AG09319 (cell line): ENCODE data around the gene SLC22A31.

Experiments
- DNase-seq: peaks from one replicate; pipeline ENCODE4 v3.0.0-alpha.2; 2010; ENCODE audit warnings: low read depth; ENCODE audit errors: extremely low read depth
- TF ChIP-seq, protein P1 (sequence below): IDR thresholded peaks from 2 replicates; pipeline ENCODE4 v1.5.1; 2011; ENCODE audit warnings: low read depth, mild to moderate bottlenecking, inconsistent platforms, low read length, moderate library complexity

SLC22A31 gene

DNA sequence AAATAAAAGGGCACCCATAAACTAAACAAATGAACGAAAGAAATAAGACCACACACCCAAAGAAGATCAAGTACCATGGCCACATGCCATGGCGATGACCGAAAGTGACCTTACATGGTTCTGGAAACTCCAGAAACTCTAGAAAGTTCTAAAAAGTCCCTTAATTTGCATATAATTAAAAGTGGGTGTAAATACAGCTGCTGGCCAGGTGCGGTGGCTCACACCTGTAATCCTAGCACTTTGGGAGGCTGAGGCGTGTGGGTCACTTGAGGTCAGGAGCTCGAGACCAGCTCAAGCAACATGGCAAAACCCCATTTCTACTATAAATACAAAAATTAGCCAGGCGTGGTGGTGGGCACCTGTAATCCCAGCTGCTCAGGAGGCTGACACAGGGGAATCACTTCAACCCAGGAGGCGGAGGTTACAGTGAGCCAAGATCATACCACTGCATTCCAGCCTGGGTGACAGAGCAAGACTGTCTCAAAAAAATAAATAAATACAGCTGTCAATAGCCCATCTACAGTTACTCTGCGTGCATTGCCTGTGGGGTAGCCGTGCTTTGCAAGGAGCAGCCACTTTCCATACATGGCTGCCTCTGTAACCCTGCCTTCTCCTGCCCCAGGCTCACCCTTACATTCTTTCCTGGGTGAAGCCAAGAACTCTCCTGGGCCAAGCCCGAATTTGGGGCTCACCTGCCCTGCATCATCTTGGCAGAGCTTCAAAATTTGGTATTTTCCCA, 10.0 kb upstream of the SLC22A31 start:
- TF ChIP-seq, protein P1, sequence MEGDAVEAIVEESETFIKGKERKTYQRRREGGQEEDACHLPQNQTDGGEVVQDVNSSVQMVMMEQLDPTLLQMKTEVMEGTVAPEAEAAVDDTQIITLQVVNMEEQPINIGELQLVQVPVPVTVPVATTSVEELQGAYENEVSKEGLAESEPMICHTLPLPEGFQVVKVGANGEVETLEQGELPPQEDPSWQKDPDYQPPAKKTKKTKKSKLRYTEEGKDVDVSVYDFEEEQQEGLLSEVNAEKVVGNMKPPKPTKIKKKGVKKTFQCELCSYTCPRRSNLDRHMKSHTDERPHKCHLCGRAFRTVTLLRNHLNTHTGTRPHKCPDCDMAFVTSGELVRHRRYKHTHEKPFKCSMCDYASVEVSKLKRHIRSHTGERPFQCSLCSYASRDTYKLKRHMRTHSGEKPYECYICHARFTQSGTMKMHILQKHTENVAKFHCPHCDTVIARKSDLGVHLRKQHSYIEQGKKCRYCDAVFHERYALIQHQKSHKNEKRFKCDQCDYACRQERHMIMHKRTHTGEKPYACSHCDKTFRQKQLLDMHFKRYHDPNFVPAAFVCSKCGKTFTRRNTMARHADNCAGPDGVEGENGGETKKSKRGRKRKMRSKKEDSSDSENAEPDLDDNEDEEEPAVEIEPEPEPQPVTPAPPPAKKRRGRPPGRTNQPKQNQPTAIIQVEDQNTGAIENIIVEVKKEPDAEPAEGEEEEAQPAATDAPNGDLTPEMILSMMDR = no peak
- no peak for DNase-seq

DNA sequence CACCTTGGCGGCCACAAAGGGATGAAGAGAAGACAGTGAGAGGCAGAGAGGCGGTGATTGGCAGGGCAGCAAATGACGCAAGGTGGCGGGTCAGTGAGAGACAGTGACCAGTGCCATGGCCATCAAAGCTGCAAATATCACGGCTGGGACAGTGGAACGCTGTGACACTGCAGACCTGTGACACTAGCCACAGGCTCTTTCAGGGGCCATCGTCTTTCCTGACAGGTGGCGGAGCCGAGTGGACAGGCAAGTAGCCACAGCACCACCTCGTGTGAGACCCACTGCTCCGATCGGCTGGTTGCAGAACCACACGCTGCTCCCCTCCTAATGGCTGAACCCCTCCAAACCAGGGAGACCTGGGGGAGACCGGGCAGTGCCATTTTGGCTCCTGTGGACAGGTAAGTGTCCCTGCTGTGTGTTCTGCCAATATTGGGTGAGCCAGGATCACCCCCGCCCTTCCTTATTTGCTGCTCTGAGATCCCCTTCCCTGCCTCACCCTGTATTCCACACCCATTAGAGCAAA, 9.2 kb upstream of the SLC22A31 start:
- no peak for DNase-seq
- TF ChIP-seq, protein P1 = no peak

DNA sequence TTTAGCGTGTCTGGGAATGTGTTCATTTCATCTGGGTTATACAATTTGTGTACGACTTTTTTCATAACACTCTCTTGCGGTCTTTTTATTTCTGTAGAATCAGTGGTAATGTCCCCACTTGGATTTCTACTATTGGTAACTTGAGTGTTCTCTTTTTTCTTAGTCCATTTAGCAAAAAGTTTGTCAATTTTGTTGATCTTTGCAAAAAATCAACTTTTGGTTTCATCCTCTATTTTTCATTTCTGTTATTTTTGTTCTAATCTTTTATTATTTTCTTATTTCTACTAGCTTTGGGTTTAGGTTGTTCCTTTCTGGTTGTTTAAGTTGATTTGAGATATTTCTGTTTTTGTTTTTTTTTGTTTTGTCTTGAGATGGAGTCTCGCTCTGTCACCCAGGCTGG, 7.7 kb upstream of the SLC22A31 start:
- DNase-seq = no peak
- TF ChIP-seq, protein P1 = no peak

DNA sequence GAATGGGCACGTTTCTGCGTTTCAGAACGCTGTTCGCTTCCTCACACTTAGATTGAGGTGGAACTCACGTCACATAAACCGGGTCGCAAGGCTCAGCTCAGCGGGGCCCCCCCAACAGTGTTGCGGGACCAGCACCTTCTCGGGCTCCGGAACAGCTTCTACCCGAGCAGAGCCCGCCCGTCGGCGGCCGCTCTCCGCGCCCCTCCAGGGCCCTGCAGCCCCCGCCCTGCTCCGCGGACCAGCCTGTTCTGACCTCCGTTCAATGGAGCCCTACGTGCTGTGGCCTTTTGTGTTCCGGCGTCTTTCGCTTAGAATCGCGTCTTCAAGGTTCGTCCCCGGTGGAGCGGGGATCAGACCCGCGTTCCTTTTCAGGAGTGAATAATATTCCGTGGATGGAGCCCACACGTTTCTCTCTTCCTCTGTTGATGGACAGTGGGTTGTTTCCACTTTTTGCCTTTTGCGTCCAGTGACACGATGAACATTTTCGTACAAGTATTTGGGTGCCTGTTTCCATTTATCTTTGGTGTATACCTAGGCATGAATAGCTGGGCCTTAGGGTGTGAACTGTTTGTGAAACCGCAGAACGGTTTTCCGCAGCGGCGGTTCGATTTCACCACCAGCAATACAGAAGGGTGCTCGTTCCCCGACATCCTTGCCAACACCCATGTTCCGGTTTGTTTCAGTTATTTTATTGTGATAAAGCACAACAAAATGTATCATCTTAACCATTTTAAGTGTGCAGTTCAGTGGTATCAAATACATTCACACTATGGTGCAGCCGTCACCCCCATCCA, 2.3 kb upstream of the SLC22A31 start:
- TF ChIP-seq, protein P1 = no peak
- DNase-seq = no peak

DNA sequence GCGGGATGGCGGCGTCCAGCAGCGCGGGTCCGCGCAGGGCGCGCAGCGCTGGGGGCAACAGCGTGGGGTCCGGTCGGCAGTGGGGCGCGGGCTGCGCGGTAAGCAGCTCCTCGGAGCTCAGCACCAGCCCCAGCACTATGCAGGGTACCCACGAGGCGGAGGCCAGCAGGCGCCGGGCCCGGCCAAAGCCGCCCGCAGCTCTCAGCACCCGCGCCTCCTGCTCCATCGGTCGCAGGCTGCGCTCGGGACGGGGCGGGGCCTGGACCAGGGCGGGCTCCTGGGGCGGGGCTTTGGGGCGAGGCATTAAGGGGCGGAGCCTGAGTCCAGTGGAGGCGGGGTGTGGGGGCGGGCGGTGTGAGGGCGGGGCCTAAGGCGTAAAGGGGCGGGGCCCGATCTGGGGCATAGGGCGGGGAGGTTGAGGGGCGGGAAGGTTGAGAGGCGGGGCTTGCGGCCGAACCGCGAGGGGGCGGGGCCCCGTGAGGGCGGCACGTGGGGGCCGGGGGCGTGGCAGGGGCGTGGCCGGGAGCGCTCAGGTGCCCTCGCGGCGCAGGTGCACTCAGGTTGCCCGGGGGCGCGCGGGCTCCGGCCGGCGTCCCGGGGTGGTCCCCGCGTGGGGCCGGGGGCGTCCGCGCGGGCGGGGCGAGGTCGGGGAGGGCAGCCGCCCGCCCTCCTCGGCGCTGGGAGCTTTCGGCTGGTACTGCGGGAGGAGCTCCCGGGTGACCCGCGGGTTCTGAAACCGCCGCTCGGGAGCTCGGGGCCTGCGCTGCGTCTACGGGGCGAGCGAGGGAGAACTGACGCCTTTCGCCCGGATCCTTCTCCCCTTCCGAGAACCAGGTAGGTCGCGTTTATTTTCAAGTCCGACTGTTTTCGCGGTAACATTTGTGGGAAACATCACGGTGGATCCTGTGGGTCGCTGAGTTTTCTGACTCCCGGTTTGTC, 1.4 kb upstream of the SLC22A31 start:
- TF ChIP-seq, protein P1 = no peak
- no peak for DNase-seq

DNA sequence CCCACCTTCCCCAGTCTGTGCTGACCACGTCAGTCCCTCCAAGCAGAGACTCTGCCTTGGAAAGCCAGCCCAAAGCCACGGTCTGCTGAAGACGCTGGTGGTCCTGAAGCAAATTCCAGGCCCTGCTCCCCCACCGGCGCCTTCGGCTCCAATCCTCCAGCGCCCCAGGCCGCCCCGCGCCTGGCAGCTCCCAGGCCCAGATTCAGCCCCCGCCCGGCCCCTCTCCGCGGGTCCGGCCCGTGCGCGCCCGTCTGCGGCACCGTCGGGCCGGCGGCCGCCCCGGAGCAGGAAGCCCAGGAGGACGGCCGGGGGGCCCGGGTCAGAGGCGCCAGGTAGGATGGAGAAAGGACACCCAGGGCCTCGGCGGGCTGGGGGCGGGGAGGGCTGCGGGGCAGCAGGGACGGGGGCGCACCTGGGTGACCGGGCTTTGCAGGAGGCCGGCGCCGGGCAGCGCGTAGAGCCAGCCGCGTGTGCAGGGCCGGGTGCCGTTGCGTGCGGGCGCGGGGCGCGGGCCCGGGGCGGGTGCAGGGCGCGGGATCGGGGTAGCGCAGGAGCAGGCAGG, 594 bp upstream of the SLC22A31 start:
- DNase-seq = no peak
- TF ChIP-seq, protein P1 = no peak
